DMS 273 treated with DMSO at 0.1 percent for 48 hours (cell line): Measurements from ENCODE around the gene TBC1D1.

Source experiments
- DNase-seq: peaks from one replicate; lab custom pipeline; 2025; lab: John Stamatoyannopoulos, UW

TBC1D1 gene

DNA sequence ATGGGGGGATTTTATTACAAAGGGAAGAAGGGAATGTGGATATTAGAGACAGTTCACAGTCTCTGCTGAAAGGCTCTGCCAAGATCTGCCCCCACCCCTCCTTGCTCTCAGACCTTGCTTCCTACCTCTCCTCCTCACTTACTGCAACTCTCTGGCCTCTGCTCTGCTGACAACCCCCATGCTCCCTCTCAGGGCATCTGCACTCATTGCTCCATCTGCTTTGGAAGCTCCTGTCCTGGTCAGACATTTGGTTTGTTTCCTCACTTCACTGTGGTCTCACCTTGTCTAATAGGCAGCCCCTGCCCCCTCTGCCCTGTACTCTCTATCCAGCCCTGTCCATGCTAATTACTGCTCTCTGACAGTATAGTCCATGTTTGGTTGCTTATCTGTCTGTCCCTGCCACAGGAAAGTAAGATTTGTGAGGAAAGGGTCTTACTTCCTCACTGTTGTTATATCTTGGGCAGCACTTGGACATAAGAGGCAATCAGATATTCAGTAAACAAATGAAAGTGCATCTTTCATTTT lies 258.6 kb downstream of the TBC1D1 start:
- no peak for DNase-seq

DNA sequence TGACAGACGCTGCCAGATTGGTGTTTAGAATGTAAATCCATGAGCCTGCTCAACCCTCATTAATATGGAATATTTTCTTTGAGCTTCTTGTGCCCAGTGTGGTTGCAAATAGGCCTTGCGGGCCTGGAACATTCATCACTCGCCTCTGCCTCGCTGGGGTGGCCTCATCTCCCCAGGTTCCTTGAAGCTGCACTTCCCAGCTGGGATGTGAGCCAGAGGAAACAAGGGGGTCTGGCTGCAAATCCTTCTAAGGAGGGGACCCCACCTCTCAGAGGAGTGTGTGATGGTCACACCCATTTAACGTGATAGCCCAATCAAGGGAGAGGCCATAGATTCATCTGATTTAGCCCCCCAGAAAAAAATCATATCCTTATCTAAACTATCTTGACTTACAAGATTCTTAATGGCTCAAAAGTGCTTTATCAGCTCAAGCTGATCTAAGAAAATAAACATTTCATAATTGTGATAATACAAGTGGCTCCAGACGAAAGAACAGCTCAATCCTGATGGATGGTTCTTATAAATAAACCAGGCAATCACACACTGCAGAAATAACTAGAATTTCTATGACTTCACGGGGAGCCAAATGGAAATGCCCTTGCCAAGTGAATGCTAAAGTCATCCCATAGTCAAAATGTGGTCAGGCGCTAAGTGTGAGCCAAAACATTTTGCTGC lies 259.2 kb downstream of the TBC1D1 start:
- DNase-seq: no peak

- DNase-seq: no peak
These were observed 259.9 kb downstream of the TBC1D1 start for GRCh38 chr4:38150766-38151165.

GRCh38 chr4:38151873-38152272 lies 261.0 kb downstream of the TBC1D1 start:
- DNase-seq: no peak

DNA sequence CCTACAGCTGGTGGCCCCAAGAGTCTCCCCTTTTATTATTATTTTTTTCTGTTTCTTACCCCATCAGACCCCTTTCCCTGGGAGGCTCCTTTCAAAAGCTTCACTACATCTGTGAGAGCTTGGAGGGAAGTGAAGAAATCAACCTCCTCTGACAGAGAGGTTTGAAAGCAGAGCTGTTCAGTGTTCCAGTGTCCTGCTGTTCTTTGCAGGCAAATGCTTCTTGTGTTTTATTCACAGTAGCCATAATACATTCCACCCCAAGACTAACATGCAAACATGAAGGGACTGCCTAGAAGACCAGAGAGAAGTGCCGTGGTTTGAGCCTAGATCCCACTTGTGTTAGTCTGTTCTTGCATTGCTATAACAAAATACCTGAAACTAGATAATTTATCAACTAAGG lies 261.4 kb downstream of the TBC1D1 start:
- DNase-seq: no peak

GRCh38 chr4:38152721-38153386 lies 262.0 kb downstream of the TBC1D1 start:
- no peak for DNase-seq

GRCh38 chr4:38153387-38153760 lies 262.5 kb downstream of the TBC1D1 start:
- no peak for DNase-seq

DNA sequence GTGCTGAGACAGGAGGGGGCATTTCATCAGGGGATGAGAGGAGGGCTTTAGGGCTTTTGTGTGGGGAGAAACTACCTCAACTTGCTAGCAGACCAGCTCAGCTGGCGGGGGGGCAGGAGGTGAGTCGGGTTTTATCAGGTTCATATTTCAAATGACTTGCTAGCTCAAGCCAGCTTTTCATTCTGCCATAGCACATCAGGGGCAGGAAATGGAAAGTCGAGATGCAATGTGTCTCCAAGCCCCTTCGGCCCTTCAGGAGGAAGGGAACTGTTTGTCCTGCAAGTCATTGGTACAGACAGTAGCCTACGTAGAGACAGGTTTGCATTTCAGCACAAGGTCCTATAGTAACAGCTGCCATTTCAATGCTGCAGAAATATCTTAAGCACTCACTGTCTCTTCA lies 263.4 kb downstream of the TBC1D1 start:
- DNase-seq: no peak

GRCh38 chr4:38154681-38155588 lies 264.1 kb downstream of the TBC1D1 start:
- no peak for DNase-seq

GRCh38 chr4:38155589-38156294 lies 264.9 kb downstream of the TBC1D1 start:
- DNase-seq: no peak

- no peak for DNase-seq
These were observed 266.7 kb downstream of the TBC1D1 start for GRCh38 chr4:38157592-38157991.

DNA sequence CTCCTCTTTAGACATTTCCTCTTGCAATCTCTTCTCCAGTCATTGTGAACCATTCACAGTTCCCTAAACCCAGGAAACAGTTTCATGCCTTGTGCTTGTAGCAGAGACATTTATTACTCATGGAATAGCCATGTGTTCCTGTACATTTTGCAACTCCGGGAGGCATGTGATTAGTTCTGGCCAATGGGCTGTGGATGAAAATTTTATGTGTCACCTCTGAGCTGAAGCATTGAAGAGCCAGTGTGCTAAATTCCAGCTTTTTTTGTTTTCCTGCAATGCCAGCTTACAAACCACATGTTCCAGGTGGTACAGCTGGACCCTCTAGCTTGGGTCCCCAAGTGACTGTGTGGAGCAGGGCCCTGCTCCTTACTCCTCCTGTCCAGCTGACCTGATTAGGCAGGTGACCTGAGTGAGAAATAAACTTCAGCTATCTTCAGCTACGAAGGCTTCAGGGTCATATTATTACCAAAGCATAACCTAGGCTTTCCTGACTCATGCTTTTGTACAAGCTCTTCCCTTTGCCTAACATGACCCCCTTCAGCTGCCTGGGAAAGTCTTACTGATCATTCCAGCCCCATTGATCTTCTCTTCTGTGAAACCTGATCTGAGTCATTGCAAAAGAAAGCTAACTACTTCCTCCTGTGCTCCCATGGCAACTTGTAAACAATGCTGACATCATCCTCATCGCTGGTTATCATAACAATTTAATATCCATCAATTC lies 269.8 kb downstream of the TBC1D1 start:
- DNase-seq: no peak

DNA sequence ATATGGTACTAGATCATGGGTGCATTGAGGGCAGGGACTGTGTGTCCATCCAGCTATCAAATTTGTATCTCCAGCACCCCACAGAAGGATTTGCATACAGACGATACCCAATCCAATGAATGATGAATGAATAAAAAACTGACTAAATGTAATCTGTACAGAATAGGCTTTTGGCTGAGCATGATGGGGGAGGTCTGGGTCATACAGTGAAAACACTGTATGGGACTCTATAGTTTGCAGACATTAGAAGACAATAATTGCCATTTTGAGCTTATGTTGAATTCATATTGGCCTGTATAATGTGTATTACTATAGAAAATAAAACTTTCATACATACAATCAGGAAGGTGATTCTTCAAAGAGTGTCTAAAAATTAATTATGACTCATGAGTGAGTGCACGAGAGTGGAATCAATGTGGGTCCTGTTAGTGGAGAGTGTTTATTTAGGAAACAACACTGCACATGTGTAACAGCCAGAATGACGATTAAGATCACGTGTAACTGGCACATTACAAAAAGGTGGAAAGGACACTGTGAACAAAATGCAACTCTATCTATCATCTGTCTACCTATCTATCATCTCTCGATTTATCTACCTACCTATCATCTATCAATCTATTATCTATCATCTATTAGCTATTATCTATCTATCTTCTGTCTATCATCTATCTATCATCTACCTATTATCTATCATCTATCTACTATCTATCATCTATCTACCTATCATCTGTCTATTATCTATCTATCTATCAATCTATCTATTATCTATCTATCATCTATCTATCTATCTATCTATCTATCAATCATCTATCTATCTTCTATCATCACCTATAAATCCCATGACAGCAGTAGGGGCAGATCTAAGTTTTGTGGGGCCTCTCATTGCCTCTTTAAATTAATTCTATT lies 270.6 kb downstream of the TBC1D1 start:
- DNase-seq: no peak

DNA sequence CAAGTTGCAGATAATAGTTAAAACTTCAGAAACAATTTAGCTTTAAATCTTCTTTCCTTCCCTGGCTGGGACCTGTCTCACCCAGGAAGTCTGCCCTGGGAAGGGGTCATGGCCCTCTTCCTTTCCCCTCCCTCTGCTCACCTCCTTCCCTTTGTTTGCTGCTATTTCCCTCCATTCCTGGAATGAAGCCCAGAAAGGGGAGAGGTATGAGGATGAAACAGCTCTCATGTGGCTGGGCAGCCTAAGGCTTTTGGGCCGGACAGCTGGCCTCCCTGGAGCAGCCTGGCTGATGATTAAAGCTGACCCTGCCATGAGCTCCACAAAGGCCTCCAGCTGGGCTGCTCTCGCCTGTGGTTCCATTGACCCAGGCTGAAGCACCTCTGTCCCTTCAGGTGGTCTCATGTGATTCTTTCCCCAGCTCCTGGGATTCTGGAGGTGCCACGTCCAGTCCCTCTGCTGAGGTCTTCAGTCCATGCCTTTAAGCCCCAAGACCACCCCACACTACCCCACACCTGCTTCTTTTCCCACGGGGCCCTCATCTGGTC lies 271.4 kb downstream of the TBC1D1 start:
- DNase-seq: no peak

- no peak for DNase-seq
These were observed 272.5 kb downstream of the TBC1D1 start for GRCh38 chr4:38163216-38164006.

DNA sequence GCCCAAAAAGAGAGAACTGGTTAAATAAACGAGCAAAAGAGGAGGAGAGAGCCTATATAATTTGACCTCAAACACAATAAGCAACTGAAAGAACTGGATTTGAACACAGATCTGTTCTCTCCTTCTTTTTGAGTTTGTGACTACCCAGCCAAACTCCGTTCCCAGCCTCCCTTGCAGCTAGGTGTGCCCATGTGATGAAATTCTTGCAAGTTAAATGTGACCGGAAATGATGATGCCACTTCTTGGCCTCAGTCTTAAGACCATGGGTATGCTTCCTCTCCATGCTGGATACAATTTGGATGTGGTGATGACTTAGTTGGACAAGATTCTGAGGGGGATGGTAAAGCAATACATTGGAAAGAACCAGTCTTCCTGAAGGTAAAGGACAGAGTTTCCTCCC lies 273.5 kb downstream of the TBC1D1 start:
- DNase-seq: no peak

GRCh38 chr4:38166082-38166481 lies 275.2 kb downstream of the TBC1D1 start:
- DNase-seq: no peak

DNA sequence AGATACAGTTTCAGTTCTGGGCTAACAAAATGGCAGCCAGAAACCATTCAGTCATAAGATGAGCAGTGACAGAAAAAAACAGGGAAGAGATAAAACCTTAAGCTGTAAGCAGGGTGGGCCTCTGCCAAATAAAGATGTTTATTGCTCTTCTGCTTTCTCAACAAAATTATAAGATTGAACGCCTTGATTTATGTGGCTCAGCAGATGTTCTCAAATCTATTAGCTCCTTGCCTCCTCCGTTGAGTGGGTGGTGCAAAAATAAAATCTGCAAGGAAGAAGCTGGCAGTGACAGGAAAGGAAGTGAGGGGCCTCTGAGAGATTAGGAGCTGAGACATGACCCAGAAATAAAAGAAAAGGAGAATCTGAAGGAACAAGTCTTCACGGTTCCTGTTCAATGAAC lies 275.9 kb downstream of the TBC1D1 start:
- DNase-seq: no peak

GRCh38 chr4:38167973-38168372 lies 277.1 kb downstream of the TBC1D1 start:
- no peak for DNase-seq
